Activated CD8-positive, alpha-beta T cell treated with anti-CD3 and anti-CD28 coated beads for 36 hours (primary cell): ENCODE data around the gene TMEM147. TPM values are rescaled to one million over a fixed set of nuclear protein-coding genes. Genes with fewer than 3 reads are reported as not detected.

Source experiments
- ATAC-seq: fragments of 200-7000 bp; cut with Tn5 transposase; one replicate; pipeline ENCODE4 v1.10.0; 2021; ENCODE audit warnings: mild to moderate bottlenecking, moderate library complexity
- CTCF ChIA-PET: fragments of 350-600 bp; sonication (Branson Sonifier 250); formaldehyde crosslinking; loops from one replicate; lab custom pipeline; 2021; ENCODE audit warnings: antibody characterized with exemption; lab: Charles Lee
- POLR2A ChIA-PET: fragments of 350-600 bp; sonication (Branson Sonifier 250); formaldehyde crosslinking; loops from one replicate; lab custom pipeline; 2021; ENCODE audit warnings: antibody characterized with exemption; lab: Charles Lee
- DNase-seq: peaks from one replicate; pipeline ENCODE4 v3.0.0-alpha.2; 2020
- H3K27ac Mint-ChIP-seq: one replicate; pipeline ENCODE4 v1.8.0; 2021; ENCODE audit warnings: mild to moderate bottlenecking, mixed read lengths
- H3K27me3 Mint-ChIP-seq: one replicate; pipeline ENCODE4 v1.8.0; 2021; ENCODE audit warnings: mixed read lengths
- H3K36me3 Mint-ChIP-seq: one replicate; pipeline ENCODE4 v1.8.0; 2021; ENCODE audit warnings: low read depth, mixed read lengths
- H3K4me1 Mint-ChIP-seq: one replicate; pipeline ENCODE4 v1.8.0; 2021; ENCODE audit warnings: low read depth, mixed read lengths
- H3K4me3 Mint-ChIP-seq: one replicate; pipeline ENCODE4 v1.8.0; 2021; ENCODE audit warnings: mild to moderate bottlenecking, moderate library complexity, mixed read lengths
- H3K9me3 Mint-ChIP-seq: one replicate; pipeline ENCODE4 v1.8.0; 2021; ENCODE audit warnings: mixed read lengths
- CTCF ChIP-seq: fragments of 200-600 bp; IDR thresholded peaks from one replicate; pipeline ENCODE4 v1.8.0; 2022; ENCODE audit warnings: antibody characterized with exemption, mild to moderate bottlenecking
- intact Hi-C: fragments of 100-400 bp; cut with micrococcal nuclease; formaldehyde crosslinking; loops from one replicate; pipeline ENCODE4 v1.10.0; 2022
- total RNA-seq, 2 experiments: library from RNA; stranded (reverse); gene quantifications; one replicate each; pipeline ENCODE4 v1.2.3, GENCODE V29; 2021

Gene TMEM147
- total RNA-seq, 2 experiments from 2014 or later, result 81.7 to 86.6 TPM

DNA sequence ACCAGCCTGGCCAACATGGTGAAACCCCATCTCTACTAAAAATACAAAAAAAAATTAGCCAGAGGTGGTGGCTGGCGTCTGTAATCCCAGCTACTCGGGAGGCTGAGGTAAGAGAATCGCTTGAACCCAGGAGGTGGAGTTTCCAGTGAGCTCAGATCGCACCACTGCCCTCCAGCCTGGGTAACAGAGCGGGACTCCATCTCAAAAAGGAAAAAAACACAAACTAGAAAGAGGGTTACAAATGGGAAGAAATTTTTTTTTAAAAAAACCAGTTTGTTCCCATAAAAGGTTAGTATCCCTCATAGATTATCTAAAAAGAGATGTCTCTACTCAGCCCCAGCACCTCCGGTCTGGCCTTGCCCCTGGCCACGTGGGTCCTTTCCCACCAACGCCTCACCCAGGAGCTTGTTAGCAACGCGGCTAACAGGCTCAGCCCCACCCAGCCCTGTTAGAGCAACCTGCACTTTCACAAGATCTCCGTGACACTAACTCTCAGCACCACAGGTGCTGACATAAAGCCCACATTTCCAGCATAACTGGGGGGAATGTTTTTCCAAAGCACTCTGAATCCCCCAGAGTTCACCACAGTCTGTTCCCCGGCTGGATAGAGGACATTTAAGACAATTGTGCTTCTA, 36.3 kb upstream of the TMEM147 start:
- no peak for TF ChIP-seq CTCF
- CTCF ChIA-PET, result interaction anchor here (0.6 to 3.8 kb wide), 25 partner anchors 10 to 317 kb away, joined by 3 to 45 read pairs (median 4); partner anchors contain the start of genes FFAR1 and FFAR3
- Mint-ChIP-seq H3K4me1 (peaks cover 14% of the 10 kb centered on the region), H3K27me3 (peaks cover 32% of the 10 kb centered on the region), H3K9me3 (no peaks in the 10 kb centered on the region), H3K36me3 (no peaks in the 10 kb centered on the region), H3K27ac (no peak overlapping the region), H3K4me3 (peak overlapping the region; percentile 45)
- ATAC-seq, result peak; percentile 78
- POLR2A ChIA-PET, result interaction anchor here (0.6 to 1.2 kb wide), 3 partner anchors 17 to 166 kb away, joined by 3 read pairs; no protein-coding TSS in a partner anchor
- intact Hi-C loops, result no loop called here
- DNase-seq, result peak; percentile 68

- CTCF ChIA-PET, result interaction anchor here (0.6 to 3.8 kb wide), 47 partner anchors 8 to 316 kb away, joined by 3 to 45 read pairs (median 4); partner anchors contain the start of genes FFAR1 and FFAR3
Measured at GRCh38 chr19:35509861-35510625, 35.4 kb upstream of the TMEM147 start.

DNA sequence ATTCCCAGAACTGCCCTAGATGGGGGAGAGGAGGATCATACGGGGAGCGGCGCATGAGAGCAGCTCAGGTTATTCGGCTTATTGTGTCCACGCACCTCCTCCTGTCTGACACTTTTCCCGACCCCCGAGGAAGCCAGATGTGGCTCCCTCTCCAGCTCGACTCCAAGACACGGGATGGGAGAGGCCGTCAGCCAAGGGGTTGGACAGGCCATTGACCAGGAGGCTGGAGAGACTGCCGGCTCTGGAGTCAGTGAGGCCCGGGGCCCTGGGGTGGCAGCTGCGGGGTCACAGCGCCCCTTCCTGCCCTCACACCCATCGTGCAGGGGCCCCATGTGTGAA, 34.8 kb upstream of the TMEM147 start:
- Mint-ChIP-seq H3K4me3 (no peak overlapping the region), H3K4me1 (peaks cover 14% of the 10 kb centered on the region), H3K36me3 (no peaks in the 10 kb centered on the region), H3K9me3 (no peaks in the 10 kb centered on the region), H3K27me3 (peaks cover 33% of the 10 kb centered on the region), H3K27ac (no peak overlapping the region)
- ATAC-seq (no peak), DNase-seq (no peak)
- ChIA-PET POLR2A (interaction anchor here (0.7 to 1.2 kb wide), 2 partner anchors 11 to 23 kb away, joined by 3 read pairs; no protein-coding TSS in a partner anchor), CTCF (interaction anchor here (0.8 to 3.8 kb wide), 41 partner anchors 8 to 316 kb away, joined by 3 to 45 read pairs (median 5); partner anchors contain the start of genes FFAR1 and FFAR3)
- intact Hi-C loops, result loop anchor here (2.0 kb wide), 1 partner anchor 82 kb away; no protein-coding TSS in a partner anchor
- TF ChIP-seq CTCF, result peak; percentile 57

More at GRCh38 chr19:35509861-35510625, 35.4 kb upstream of the TMEM147 start:
- no peaks in the 10 kb centered on the region for H3K36me3 Mint-ChIP-seq
- H3K9me3 Mint-ChIP-seq, result no peaks in the 10 kb centered on the region
- peak; percentile 97 for TF ChIP-seq CTCF
- no peak overlapping the region for H3K27ac Mint-ChIP-seq
- POLR2A ChIA-PET, result interaction anchor here (0.7 to 1.2 kb wide), 3 partner anchors 11 to 24 kb away, joined by 3 read pairs; no protein-coding TSS in a partner anchor
- peaks cover 35% of the 10 kb centered on the region for H3K27me3 Mint-ChIP-seq
- intact Hi-C loops, result loop anchor here (2.0 kb wide), 1 partner anchor 83 kb away; no protein-coding TSS in a partner anchor
- DNase-seq, result peak; percentile 83
- H3K4me1 Mint-ChIP-seq, result peaks cover 14% of the 10 kb centered on the region
- ATAC-seq, result peak; percentile 80
- peak overlapping the region; percentile 45 for H3K4me3 Mint-ChIP-seq

DNA sequence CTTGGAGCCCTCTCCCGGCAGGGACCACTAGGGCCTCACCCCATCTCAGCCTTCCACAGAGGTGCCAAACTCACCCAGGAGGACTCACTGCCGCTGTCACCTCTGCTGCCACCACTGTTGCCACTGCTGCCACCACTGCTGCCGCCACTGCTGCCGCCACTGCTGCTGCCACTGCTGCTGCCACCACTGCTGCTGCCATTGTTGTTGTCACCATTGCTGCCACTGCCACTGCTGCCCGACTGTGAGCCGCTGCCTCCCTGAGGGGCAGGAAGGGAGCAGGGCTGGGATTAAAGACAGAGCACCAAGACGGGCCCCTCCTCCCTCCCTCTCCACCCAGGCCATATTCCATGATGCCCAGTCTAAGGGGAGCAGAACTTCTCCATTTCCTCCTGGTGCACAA, 34.1 kb upstream of the TMEM147 start:
- ATAC-seq, result no peak
- no peak overlapping the region for H3K27ac Mint-ChIP-seq
- ChIA-PET POLR2A (no interaction called here), CTCF (interaction anchor here (0.8 to 3.8 kb wide), 19 partner anchors 9 to 162 kb away, joined by 3 to 45 read pairs (median 7); no protein-coding TSS in a partner anchor)
- peaks cover 30% of the 10 kb centered on the region for H3K27me3 Mint-ChIP-seq
- no peak for TF ChIP-seq CTCF
- peaks cover 14% of the 10 kb centered on the region for H3K4me1 Mint-ChIP-seq
- H3K4me3 Mint-ChIP-seq, result no peak overlapping the region
- intact Hi-C loops, result loop anchor here (2.0 kb wide), 1 partner anchor 81 kb away; no protein-coding TSS in a partner anchor
- no peaks in the 10 kb centered on the region for H3K36me3 Mint-ChIP-seq
- no peaks in the 10 kb centered on the region for H3K9me3 Mint-ChIP-seq
- no peak for DNase-seq
